Activated T-helper 1 cell treated with anti-CD3 and anti-CD28 coated beads, Interleukin-12 subunit alpha, Interleukin-12 subunit beta, Interleukin-2, Interleukin-4 antibody, amounts not matched to agents 30 ng/mL and 10 ng/mL and 1 ng/mL, durations not matched to agents 14 hours and 24 hours and 36 hours (primary cell): ENCODE measurements around the gene KCNMB2. TPM values are rescaled to one million over a fixed set of nuclear protein-coding genes. Genes with fewer than 3 reads are reported as not detected.

Experiments
- DNase-seq: peaks from one replicate; pipeline ENCODE4 v3.0.0; 2021; ENCODE audit warnings: low spot score
- H3K27ac Mint-ChIP-seq: one replicate; pipeline ENCODE4 v1.8.0; 2021; ENCODE audit warnings: mild to moderate bottlenecking, mixed read lengths
- H3K27me3 Mint-ChIP-seq: one replicate; pipeline ENCODE4 v1.8.0; 2022; ENCODE audit warnings: mild to moderate bottlenecking, moderate library complexity, mixed read lengths; ENCODE audit not compliant: insufficient read depth
- H3K36me3 Mint-ChIP-seq: one replicate; pipeline ENCODE4 v1.8.0; 2021; ENCODE audit warnings: low read depth, mixed read lengths
- H3K4me1 Mint-ChIP-seq: one replicate; pipeline ENCODE4 v1.8.0; 2021; ENCODE audit warnings: low read depth, mixed read lengths
- H3K4me3 Mint-ChIP-seq: one replicate; pipeline ENCODE4 v1.8.0; 2021; ENCODE audit warnings: mild to moderate bottlenecking, moderate library complexity, mixed read lengths
- H3K9me3 Mint-ChIP-seq: one replicate; pipeline ENCODE4 v1.8.0; 2021; ENCODE audit warnings: mixed read lengths
- intact Hi-C: fragments of 100-400 bp; cut with micrococcal nuclease; formaldehyde crosslinking; loops from one replicate; pipeline ENCODE4 v1.15.1; 2024
- total RNA-seq: library from RNA; stranded (reverse); gene quantifications from 2 replicates; pipeline ENCODE4 v1.2.3, GENCODE V29; 2022

KCNMB2 gene
- total RNA-seq, 1 donor from 2014 or later = not detected

DNA sequence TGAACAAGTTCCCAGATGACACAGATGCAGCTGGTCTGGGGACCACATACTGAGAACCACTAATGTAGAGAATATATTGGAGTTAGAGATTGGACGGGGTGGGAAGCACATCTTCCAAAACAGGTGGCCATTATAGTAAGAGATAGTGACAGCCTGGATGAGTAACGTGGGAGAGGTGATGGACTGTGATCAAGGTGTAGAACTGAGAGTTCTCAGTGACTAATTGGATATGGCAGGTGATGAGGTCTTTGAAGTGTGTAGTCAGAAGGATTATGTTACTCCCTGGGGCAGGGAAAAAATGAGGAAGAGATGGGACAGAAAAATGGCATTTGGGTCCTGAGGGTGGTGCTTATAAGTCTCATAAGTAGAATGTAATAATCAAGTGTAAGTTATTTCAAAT lies 66.6 kb downstream of the KCNMB2 start:
- Mint-ChIP-seq H3K27ac (no peak overlapping the region), H3K4me1 (no peaks in the 10 kb centered on the region), H3K27me3 (peaks cover 1% of the 10 kb centered on the region), H3K9me3 (no peaks in the 10 kb centered on the region), H3K4me3 (no peak overlapping the region), H3K36me3 (no peaks in the 10 kb centered on the region)
- no peak for DNase-seq
- intact Hi-C loops = no loop called here

DNA sequence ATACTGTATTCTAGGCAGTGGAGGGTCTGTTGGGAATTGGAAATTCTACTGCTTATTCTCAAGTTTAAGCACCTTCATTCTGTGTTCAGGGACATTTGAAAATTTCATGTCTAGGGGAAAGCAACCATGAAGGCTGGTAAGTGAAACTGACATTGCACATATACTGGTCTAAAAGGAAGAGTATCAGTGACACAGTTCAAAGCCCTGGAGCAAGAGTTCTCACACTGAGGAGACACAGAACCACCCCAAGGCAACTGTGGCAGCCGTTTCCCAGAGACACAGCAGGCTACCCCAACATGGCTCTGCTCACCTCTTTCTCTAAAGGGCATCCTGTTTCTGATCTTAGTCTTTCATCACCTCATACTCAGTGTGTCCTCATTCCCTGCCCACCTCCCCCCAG lies 67.5 kb downstream of the KCNMB2 start:
- Mint-ChIP-seq H3K27me3 (peaks cover 2% of the 10 kb centered on the region), H3K4me3 (no peak overlapping the region), H3K9me3 (no peaks in the 10 kb centered on the region), H3K36me3 (no peaks in the 10 kb centered on the region), H3K27ac (no peak overlapping the region), H3K4me1 (no peaks in the 10 kb centered on the region)
- no peak for DNase-seq
- intact Hi-C loops = no loop called here

DNA sequence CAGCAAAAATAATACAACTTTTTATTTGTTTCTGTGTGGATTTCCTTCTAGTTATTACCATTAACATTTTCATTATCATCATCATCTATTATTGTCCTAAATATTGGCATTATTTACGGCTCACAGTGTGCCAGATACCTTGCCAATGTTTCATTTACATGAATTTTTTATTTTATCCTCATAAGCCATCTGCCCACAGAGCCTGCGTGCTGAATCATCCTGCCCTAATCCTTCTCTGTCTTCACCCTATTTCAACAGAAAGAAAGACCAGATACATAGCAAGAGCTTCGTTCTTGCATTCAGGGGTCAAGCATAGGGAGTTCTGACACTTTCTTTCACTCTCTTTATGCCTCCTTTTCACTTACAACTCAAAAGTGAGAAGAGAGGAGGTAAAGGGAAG lies 82.0 kb downstream of the KCNMB2 start:
- H3K36me3 Mint-ChIP-seq = no peaks in the 10 kb centered on the region
- H3K4me3 Mint-ChIP-seq = no peak overlapping the region
- peaks cover 3% of the 10 kb centered on the region for H3K27me3 Mint-ChIP-seq
- DNase-seq = no peak
- intact Hi-C loops = no loop called here
- no peaks in the 10 kb centered on the region for H3K4me1 Mint-ChIP-seq
- H3K27ac Mint-ChIP-seq = no peak overlapping the region
- H3K9me3 Mint-ChIP-seq = no peaks in the 10 kb centered on the region

DNA sequence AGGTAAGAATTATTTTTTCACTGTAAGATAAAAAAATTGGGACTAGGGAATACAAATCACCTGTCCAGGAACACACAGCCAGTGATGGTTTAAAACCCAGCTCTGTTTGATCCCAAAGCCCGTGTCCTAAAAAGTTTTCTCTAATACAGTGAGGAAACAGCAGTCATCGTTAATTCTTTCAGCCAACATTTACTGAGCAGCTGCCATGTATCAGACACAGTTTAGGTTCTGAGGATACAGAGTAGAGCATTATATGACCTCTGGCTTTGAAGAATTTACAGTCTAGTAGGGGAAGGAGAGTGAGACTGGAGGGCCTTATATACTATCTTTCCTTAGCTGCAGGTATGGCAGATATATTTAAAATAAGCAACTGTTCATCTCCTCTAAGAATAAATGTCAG lies 82.7 kb downstream of the KCNMB2 start:
- Mint-ChIP-seq H3K27me3 (peaks cover 3% of the 10 kb centered on the region), H3K36me3 (no peaks in the 10 kb centered on the region), H3K4me3 (no peak overlapping the region), H3K27ac (no peak overlapping the region), H3K9me3 (no peaks in the 10 kb centered on the region), H3K4me1 (no peaks in the 10 kb centered on the region)
- no peak for DNase-seq
- intact Hi-C loops = no loop called here

DNA sequence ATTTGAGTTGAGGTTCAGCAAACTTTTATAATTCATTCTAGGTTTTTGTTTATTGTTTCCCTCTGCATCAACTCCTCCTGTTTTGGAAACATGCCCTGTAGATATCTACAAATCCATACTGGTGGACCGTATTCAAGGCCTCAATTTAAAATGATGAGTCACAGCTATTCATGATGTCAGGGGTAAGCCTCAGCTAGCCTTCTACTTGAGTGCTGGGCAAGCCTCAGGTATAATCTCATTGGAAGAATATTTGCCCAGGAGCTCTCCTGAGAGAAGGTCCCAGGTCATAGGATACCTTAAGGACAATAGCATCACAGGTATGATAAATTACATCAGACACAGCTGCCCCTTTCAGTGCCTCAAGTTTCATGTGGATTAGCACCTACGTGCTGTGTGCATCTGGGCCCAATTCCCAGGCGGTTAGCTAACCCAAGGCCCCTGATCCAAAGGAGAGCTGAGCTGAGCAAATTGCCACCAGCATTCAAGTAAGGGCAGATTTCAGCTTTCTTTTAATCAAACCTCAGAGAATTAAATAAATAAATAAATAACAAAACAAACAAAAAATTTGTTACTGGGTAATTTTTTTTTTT lies 87.5 kb downstream of the KCNMB2 start:
- Mint-ChIP-seq H3K4me1 (no peaks in the 10 kb centered on the region), H3K27me3 (peaks cover 7% of the 10 kb centered on the region), H3K27ac (no peak overlapping the region), H3K4me3 (no peak overlapping the region), H3K9me3 (no peaks in the 10 kb centered on the region), H3K36me3 (no peaks in the 10 kb centered on the region)
- no peak for DNase-seq
- intact Hi-C loops = no loop called here

DNA sequence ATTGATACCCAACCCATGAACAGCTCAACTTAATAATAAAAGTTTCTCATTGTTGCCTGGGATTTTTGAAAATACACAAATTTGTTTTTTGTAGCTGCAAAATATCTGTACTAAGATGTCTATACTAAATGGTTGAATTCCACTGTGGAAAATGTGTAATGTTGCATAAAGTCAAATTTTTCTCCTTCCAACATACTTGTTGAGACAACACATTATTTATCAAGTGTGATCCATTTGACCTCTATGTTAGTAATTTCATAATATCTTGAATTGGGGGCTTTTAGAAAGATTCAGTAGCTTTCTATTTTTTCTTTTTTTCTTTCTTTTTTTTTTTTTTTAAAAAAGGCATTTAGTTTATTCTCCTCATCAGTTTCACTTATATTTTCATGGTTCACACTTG lies 88.0 kb downstream of the KCNMB2 start:
- no peak overlapping the region for H3K4me3 Mint-ChIP-seq
- no peak overlapping the region for H3K27ac Mint-ChIP-seq
- intact Hi-C loops = no loop called here
- no peaks in the 10 kb centered on the region for H3K4me1 Mint-ChIP-seq
- H3K9me3 Mint-ChIP-seq = no peaks in the 10 kb centered on the region
- no peak for DNase-seq
- H3K27me3 Mint-ChIP-seq = peaks cover 7% of the 10 kb centered on the region
- no peaks in the 10 kb centered on the region for H3K36me3 Mint-ChIP-seq

DNA sequence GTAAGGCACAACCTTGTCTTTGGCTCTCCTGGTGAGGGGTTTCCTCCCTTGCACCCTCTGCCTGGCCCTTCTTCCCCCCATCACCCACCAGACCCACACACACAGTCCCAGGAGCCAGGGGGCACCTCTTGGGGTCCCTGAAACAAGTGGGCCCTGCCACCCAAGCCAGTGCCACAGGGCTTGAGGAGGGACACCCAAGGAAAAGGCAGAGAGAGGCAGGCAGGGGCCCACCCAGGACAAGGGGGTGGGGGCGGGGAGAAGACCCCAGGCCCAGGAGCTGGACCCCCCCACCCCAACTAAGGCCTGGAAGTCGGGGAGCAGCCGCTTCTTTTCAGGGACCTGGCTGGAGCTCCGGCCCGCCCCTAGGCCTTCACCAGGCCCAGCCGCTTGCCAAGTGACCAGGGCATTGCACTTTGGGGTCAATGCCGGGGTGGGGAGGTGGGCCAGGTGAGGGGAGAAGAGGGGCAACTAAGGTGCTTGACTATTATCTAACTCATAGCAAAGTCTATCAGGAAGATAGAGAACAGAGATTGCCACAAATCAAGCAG lies 88.9 kb downstream of the KCNMB2 start:
- no peaks in the 10 kb centered on the region for H3K36me3 Mint-ChIP-seq
- no peaks in the 10 kb centered on the region for H3K9me3 Mint-ChIP-seq
- H3K27me3 Mint-ChIP-seq = peaks cover 7% of the 10 kb centered on the region
- intact Hi-C loops = no loop called here
- H3K4me1 Mint-ChIP-seq = no peaks in the 10 kb centered on the region
- H3K4me3 Mint-ChIP-seq = no peak overlapping the region
- no peak for DNase-seq
- no peak overlapping the region for H3K27ac Mint-ChIP-seq

DNA sequence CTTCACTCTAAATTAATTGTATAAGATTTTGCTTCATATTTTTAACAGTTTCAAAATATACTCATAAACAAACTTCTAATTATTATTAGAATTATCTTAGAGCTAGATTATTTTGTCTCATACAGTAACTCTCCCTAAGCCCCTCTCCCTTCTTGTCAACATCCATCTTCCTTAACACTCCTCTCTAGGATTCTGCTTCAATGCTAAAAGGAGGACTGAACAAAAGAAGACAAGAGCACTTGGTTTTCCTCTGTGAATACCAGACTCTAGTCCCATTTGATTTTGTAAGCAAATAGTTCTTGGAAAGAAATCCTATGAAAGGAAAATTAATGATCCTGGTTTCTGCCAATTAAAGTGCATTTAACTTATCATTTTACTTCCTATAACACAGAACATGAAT lies 91.8 kb downstream of the KCNMB2 start:
- no peak overlapping the region for H3K4me3 Mint-ChIP-seq
- intact Hi-C loops = no loop called here
- H3K27ac Mint-ChIP-seq = no peak overlapping the region
- no peaks in the 10 kb centered on the region for H3K36me3 Mint-ChIP-seq
- no peaks in the 10 kb centered on the region for H3K4me1 Mint-ChIP-seq
- H3K9me3 Mint-ChIP-seq = no peaks in the 10 kb centered on the region
- no peak for DNase-seq
- peaks cover 4% of the 10 kb centered on the region for H3K27me3 Mint-ChIP-seq

DNA sequence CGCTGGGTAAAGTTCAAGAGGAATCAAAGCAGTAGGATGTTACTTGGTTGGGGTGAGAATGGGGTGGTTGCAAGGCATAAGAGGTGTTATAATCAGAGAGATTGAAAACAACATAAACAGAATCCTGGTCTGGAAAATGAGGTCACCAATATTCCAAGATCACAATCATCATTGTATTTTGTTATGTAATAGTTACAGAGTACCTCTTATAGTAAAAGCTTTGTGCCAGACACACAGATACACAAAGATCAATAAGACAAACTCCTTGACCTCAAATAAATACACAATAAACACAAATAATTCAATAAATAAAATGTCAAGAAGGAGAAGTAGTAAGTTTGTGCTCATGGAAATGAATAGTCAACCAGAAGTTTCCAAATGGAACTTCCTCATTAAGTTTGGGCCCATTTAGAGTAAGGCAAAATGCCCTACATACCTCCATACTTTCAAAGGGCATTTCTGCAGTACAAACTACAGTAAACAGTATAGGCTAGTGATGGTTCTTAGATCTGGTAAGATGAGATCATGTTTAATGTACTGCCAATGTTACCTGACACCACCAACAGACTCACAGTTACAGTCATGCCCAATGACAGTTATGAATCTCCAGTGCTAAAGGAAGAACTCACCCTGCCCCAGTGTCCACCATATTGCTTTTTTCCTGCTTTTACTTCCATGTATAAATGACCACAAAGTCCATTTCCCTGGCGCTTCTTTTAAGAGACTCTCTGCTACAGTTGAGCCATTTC lies 93.4 kb downstream of the KCNMB2 start:
- intact Hi-C loops = no loop called here
- Mint-ChIP-seq H3K4me1 (no peaks in the 10 kb centered on the region), H3K27ac (no peak overlapping the region), H3K9me3 (peaks cover 5% of the 10 kb centered on the region), H3K36me3 (no peaks in the 10 kb centered on the region), H3K4me3 (no peak overlapping the region), H3K27me3 (peaks cover 4% of the 10 kb centered on the region)
- no peak for DNase-seq

DNA sequence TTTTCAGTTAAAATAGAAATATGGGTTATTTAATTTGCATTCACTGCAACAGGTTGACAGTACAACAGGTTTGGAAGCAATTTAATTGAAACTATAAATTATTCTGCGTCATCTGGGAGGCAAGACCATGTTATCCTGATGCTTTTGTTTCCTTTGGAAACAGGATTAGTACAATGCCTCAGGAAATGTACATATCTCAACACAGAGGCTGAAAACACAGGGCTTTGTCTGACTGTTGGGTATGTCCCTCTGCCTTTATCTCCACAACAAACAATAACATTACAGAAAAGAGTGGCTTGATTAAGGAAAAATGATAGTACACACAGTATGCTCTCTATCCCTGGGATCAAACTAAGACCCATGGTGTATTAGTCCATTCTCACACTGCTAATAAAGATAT lies 95.7 kb downstream of the KCNMB2 start:
- peaks cover 5% of the 10 kb centered on the region for H3K9me3 Mint-ChIP-seq
- H3K27me3 Mint-ChIP-seq = peaks cover 2% of the 10 kb centered on the region
- H3K4me3 Mint-ChIP-seq = no peak overlapping the region
- intact Hi-C loops = no loop called here
- H3K4me1 Mint-ChIP-seq = no peaks in the 10 kb centered on the region
- H3K27ac Mint-ChIP-seq = no peak overlapping the region
- no peak for DNase-seq
- no peaks in the 10 kb centered on the region for H3K36me3 Mint-ChIP-seq

DNA sequence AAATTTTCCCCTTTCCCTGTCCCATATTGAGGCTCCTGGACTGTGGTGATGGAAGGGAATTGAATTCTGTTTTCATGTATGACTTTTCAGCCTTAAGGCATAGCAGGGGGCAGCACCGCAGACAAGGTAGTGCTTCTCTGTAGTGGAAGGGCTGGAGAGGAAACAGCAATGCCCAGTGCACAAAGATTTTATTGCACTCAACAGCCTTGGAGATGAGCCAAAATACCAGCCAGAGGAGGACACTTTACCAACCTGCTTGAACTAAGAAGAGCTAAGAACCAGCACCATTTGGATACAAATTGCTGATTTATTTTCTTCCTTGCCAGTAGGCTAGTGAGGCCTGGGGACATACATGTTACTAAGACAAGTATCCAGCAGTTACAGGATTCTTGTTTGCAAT lies 98.7 kb downstream of the KCNMB2 start:
- Mint-ChIP-seq H3K27ac (no peak overlapping the region), H3K4me3 (no peak overlapping the region), H3K36me3 (no peaks in the 10 kb centered on the region), H3K9me3 (peaks cover 5% of the 10 kb centered on the region), H3K4me1 (no peaks in the 10 kb centered on the region), H3K27me3 (no peaks in the 10 kb centered on the region)
- intact Hi-C loops = no loop called here
- no peak for DNase-seq

DNA sequence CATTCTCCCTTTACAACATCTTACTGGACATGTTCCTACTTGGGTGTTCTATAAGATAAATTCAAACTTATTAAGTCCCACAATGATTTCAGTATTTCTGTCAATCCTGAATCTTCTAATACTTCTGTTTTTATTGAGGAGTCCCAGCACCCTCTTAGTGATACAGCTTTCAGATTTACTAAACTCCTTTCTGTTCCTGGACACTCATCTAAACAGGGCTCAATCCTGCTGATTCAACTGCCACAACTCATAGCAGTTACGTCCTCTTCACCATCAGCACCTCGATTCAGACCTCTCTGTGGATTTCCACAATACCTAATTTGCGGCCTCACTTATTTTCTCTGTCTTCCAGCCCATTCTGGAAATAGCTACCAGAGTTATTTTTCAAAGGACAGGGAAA lies 101.6 kb downstream of the KCNMB2 start:
- Mint-ChIP-seq H3K9me3 (peaks cover 5% of the 10 kb centered on the region), H3K27ac (no peak overlapping the region), H3K36me3 (no peaks in the 10 kb centered on the region), H3K27me3 (no peaks in the 10 kb centered on the region), H3K4me3 (no peak overlapping the region), H3K4me1 (no peaks in the 10 kb centered on the region)
- no peak for DNase-seq
- intact Hi-C loops = no loop called here

DNA sequence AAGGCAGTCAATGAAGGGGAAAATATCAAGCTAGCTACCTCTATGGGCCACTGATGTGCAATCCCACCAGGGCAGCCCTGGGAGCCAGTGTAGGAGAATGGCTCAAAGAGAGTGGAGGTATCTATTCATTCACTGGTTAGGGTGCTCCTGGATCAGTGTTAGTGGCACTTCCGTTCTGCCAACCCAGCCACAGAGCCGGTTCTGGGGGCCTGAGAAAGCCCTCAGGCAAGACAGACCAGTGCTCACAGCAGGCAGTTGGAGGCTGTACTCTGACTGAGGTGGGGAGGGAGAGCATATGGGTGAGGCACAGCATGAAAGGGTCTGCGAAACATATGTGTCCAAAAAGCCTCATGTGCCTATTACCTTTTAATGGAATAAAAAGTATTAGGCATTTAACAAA lies 109.3 kb downstream of the KCNMB2 start:
- H3K27me3 Mint-ChIP-seq = no peaks in the 10 kb centered on the region
- H3K27ac Mint-ChIP-seq = no peak overlapping the region
- intact Hi-C loops = no loop called here
- no peak for DNase-seq
- H3K36me3 Mint-ChIP-seq = no peaks in the 10 kb centered on the region
- H3K4me3 Mint-ChIP-seq = no peak overlapping the region
- no peaks in the 10 kb centered on the region for H3K4me1 Mint-ChIP-seq
- H3K9me3 Mint-ChIP-seq = peaks cover 6% of the 10 kb centered on the region
